ENCODE measurements around the gene DYNAP.
A peak's percentile ranks its signal among the peaks of the same experiment; 100 is the strongest.

DYNAP gene

GRCh38 chr18:54641734-54642133 lies 50.7 kb downstream of the DYNAP start:
- DNase-seq, result no peak

GRCh38 chr18:54647176-54647575 lies 56.1 kb downstream of the DYNAP start:
- peak; percentile 16 for DNase-seq

Measured in NCI-H1105 (cell line).